GM21526 (cell line): ENCODE results near the gene TMEM235.

ENCODE experiments used
- ATAC-seq: cut with Tn5 transposase; IDR thresholded peaks from one replicate; pipeline ENCODE4 v1.9.1; 2021; ENCODE audit warnings: moderate library complexity; ENCODE audit not compliant: unreplicated experiment, low FRiP score

TMEM235 gene

GRCh38 chr17:78230996-78231935 is at the start of gene TMEM235:
TMEM235 (plus strand) TSS chr17:78231631; CDS start chr17:78232024, 393 bp downstream.
- ATAC-seq = no peak

- no peak for ATAC-seq
These were observed 48.9 kb upstream of the TMEM235 start for GRCh38 chr17:78182504-78182903.

GRCh38 chr17:78183916-78184315 is 47.5 kb upstream of the TMEM235 start:
- no peak for ATAC-seq

GRCh38 chr17:78184351-78184750 is 47.1 kb upstream of the TMEM235 start:
- no peak for ATAC-seq

- no peak for ATAC-seq
These were observed 46.6 kb upstream of the TMEM235 start for GRCh38 chr17:78184868-78185267.

- ATAC-seq = no peak
These were observed 45.3 kb upstream of the TMEM235 start for GRCh38 chr17:78185981-78186691.

GRCh38 chr17:78186692-78187595 is 44.5 kb upstream of the TMEM235 start, which contains the start of the genes AFMID and TK1:
AFMID (plus strand) TSS chr17:78187362; CDS start chr17:78187371, 9 bp downstream.
TK1 (minus strand) TSS chr17:78187052; CDS start chr17:78186994, 58 bp downstream.
- ATAC-seq = peak; percentile 73

GRCh38 chr17:78196716-78197115 is 34.7 kb upstream of the TMEM235 start:
- ATAC-seq = no peak

GRCh38 chr17:78197147-78197832 is 34.1 kb upstream of the TMEM235 start:
- no peak for ATAC-seq

- ATAC-seq = no peak
These were observed 31.0 kb upstream of the TMEM235 start for GRCh38 chr17:78200451-78200850.

- ATAC-seq = no peak
These were observed 28.8 kb upstream of the TMEM235 start for GRCh38 chr17:78202666-78203065.

GRCh38 chr17:78204387-78205123 is 26.9 kb upstream of the TMEM235 start:
- no peak for ATAC-seq

- no peak for ATAC-seq
These were observed 26.2 kb upstream of the TMEM235 start for GRCh38 chr17:78205124-78205775.

GRCh38 chr17:78206298-78206697 is 25.1 kb upstream of the TMEM235 start:
- ATAC-seq = no peak

- ATAC-seq = no peak
These were observed 22.9 kb upstream of the TMEM235 start for GRCh38 chr17:78208486-78208885.

- ATAC-seq = no peak
These were observed 21.3 kb upstream of the TMEM235 start for GRCh38 chr17:78210111-78210510.

- no peak for ATAC-seq
These were observed 20.4 kb upstream of the TMEM235 start for GRCh38 chr17:78211032-78211431.

GRCh38 chr17:78214016-78214705 is 17.3 kb upstream of the TMEM235 start, which contains the start of gene BIRC5:
BIRC5 (plus strand) TSS chr17:78214253; CDS start chr17:78214317, 64 bp downstream.
- peak; percentile 78 for ATAC-seq
